GM11168 (cell line): ENCODE measurements around the gene ASIC4.

Experiments used
- in situ Hi-C: fragments of 300-500 bp; cut with MboI; formaldehyde crosslinking; loops from one replicate; pipeline ENCODE4 v1.12.0; 2022; ENCODE audit warnings: low sequenced_read_pairs; ENCODE audit not compliant: unreplicated experiment

The ASIC4 gene

DNA sequence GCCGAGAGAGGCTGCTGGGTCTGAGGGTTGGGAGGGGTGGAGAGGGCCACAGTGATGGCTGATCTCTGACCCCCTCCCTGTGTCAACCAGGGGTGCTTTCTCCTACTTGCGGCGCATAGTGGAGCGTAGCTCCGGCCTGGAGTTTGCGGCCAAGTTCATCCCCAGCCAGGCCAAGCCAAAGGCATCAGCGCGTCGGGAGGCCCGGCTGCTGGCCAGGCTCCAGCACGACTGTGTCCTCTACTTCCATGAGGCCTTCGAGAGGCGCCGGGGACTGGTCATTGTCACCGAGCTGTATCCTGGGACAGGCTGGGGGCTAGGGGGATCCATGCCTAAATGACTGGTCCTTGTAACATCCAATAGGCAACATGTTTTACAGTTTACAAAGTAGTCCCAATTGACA lies 36.5 kb upstream of the ASIC4 start:
- in situ Hi-C loops: loop anchor here (10.0 kb wide), 1 partner anchor 47 kb away; no protein-coding TSS in a partner anchor

DNA sequence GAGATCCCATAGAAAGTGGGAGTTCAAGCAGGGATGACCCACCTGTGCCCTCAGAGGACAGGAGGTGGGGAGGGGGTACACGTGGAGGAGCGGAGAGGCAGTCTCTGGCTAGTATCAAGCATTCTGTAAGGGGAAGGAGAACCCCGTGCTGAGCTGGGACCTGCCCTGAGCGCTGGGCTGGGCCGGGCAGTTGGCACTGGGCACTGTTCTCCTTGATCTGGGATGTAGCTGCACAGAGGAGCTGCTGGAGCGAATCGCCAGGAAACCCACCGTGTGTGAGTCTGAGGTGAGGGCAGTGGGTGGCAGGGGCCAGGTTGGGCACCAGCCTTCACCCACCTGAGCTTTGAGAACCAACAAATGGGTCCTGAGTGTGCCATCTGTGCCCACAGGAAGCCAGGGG lies 35.4 kb upstream of the ASIC4 start:
- in situ Hi-C loops: loop anchor here (10.0 kb wide), 1 partner anchor 46 kb away; no protein-coding TSS in a partner anchor

DNA sequence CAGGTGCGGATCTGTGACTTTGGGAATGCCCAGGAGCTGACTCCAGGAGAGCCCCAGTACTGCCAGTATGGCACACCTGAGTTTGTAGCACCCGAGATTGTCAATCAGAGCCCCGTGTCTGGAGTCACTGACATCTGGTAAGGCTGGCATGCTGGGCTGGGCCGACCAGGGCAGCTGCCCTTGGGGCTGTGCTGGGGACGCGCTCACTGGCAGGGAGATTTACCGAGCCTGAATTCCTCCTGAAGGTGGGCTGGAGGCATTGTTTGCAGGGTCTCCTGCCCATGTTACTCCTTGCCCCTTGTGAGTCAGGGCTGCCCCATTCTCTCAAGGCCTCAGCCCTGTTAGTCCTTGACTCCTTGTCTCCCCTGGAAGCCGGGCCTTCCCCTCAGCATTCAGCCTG lies 34.3 kb upstream of the ASIC4 start:
- in situ Hi-C loops: no loop called here

DNA sequence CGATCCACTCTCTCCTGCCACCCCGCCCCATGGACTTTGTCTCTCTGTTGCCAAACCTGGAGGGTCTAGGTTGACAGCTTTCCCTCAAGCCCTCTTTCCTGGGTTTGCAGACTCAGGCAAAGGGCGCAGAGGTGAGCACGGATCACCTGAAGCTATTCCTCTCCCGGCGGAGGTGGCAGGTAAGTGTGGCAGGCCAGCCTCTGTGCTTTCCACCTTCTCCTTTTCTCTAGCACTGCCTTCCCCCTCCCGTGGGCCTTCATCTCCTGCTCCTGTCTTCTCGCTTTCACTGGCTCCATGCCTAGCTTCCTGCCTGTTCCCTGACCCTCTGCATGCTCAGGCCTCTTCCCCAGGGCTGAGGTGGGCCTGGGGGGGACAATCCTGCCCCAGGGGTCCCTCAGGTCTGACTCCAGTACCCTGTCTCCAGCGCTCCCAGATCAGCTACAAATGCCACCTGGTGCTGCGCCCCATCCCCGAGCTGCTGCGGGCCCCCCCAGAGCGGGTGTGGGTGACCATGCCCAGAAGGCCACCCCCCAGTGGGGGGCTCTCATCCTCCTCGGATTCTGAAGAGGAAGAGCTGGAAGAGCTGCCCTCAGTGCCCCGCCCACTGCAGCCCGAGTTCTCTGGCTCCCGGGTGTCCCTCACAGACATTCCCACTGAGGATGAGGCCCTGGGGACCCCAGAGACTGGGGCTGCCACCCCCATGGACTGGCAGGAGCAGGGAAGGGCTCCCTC lies 31.4 kb upstream of the ASIC4 start:
- in situ Hi-C loops: no loop called here

DNA sequence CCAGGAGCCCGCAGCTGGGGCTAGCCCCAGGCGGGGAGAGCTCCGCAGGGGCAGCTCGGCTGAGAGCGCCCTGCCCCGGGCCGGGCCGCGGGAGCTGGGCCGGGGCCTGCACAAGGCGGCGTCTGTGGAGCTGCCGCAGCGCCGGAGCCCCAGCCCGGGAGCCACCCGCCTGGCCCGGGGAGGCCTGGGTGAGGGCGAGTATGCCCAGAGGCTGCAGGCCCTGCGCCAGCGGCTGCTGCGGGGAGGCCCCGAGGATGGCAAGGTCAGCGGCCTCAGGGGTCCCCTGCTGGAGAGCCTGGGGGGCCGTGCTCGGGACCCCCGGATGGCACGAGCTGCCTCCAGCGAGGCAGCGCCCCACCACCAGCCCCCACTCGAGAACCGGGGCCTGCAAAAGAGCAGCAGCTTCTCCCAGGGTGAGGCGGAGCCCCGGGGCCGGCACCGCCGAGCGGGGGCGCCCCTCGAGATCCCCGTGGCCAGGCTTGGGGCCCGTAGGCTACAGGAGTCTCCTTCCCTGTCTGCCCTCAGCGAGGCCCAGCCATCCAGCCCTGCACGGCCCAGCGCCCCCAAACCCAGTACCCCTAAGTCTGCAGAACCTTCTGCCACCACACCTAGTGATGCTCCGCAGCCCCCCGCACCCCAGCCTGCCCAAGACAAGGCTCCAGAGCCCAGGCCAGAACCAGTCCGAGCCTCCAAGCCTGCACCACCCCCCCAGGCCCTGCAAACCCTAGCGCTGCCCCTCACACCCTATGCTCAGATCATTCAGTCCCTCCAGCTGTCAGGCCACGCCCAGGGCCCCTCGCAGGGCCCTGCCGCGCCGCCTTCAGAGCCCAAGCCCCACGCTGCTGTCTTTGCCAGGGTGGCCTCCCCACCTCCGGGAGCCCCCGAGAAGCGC lies 30.6 kb upstream of the ASIC4 start:
- in situ Hi-C loops: no loop called here

DNA sequence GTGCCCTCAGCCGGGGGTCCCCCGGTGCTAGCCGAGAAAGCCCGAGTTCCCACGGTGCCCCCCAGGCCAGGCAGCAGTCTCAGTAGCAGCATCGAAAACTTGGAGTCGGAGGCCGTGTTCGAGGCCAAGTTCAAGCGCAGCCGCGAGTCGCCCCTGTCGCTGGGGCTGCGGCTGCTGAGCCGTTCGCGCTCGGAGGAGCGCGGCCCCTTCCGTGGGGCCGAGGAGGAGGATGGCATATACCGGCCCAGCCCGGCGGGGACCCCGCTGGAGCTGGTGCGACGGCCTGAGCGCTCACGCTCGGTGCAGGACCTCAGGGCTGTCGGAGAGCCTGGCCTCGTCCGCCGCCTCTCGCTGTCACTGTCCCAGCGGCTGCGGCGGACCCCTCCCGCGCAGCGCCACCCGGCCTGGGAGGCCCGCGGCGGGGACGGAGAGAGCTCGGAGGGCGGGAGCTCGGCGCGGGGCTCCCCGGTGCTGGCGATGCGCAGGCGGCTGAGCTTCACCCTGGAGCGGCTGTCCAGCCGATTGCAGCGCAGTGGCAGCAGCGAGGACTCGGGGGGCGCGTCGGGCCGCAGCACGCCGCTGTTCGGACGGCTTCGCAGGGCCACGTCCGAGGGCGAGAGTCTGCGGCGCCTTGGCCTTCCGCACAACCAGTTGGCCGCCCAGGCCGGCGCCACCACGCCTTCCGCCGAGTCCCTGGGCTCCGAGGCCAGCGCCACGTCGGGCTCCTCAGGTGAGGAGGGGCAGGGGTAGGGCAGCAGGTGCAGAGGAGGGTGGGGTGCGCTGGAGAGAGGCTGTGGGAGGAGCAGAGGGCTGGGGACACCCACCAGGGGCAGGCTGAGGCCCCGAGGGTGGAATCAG lies 29.7 kb upstream of the ASIC4 start:
- in situ Hi-C loops: no loop called here

DNA sequence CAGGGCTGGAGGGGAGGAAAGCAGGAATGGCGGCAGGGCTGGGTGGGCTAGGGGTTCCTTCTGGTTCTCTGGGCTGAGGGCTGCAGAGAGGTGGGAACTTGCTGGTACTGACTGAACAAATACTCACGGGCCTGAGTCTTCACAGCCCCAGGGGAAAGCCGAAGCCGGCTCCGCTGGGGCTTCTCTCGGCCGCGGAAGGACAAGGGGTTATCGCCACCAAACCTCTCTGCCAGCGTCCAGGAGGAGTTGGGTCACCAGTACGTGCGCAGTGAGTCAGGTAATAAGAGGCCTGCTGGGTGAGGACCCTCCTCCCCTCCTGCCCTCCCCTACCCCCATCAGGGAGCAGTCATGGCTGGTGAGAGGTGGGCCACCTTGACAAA lies 29.1 kb upstream of the ASIC4 start:
- in situ Hi-C loops: no loop called here

DNA sequence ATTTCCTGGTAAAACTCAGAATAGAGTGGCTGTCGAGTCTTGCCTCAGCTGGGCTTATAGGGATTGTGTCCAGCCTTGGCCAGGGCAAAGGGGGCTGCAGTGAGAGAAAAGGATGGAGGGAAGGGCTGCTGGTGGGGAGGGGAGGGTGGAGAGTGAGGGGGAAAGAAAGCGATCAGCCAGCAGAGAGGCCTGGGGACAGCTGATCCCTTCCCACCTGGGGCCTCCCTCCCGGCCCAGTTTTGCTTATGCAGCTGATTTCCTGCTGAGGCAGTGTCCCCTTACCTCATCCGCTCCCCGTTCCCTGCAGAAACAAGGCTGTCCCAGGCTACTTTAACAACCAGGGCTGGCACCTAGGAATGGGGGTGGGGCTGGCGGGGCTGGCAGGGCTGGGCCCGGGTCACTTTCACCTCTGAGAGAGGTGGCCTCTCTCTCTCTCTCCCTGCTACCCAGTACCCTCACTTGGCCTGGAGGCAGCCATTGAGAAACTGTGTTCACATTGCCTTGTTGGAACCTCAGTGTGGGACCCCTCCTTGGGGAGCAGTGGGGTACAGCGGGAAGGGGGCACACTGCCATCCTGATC lies 27.8 kb upstream of the ASIC4 start:
- in situ Hi-C loops: no loop called here

DNA sequence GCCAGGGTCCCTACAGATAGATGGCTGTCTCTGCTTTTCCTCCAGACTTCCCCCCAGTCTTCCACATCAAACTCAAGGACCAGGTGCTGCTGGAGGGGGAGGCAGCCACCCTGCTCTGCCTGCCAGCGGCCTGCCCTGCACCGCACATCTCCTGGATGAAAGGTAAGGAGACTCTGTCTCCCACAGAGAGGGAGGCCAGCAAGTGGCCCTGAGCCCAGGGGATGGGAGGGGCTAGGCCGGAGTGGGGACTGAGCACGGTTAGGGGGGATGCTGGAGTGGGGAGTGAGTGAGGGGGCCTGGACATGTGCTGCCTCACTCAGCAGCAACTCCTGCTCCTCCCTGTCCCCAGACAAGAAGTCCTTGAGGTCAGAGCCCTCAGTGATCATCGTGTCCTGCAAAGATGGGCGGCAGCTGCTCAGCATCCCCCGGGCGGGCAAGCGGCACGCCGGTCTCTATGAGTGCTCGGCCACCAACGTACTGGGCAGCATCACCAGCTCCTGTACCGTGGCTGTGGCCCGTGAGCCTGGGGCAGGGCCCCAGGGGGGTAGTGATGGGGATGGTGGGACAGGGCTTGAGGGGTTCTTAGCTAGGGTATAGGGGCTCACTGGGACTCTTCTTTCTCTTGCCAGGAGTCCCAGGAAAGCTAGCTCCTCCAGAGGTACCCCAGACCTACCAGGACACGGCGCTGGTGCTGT lies 26.0 kb upstream of the ASIC4 start:
- in situ Hi-C loops: no loop called here

DNA sequence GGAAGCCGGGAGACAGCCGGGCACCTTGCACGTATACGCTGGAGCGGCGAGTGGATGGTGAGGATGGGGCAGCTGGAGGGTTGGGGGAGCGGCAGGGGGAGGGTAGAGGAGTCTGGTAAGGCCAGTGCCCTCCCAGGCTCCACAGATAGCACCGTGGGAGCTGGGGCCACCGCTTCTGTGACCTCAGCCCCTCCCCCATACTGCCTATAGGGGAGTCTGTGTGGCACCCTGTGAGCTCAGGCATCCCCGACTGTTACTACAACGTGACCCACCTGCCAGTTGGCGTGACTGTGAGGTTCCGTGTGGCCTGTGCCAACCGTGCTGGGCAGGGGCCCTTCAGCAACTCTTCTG lies 25.5 kb upstream of the ASIC4 start:
- in situ Hi-C loops: no loop called here

DNA sequence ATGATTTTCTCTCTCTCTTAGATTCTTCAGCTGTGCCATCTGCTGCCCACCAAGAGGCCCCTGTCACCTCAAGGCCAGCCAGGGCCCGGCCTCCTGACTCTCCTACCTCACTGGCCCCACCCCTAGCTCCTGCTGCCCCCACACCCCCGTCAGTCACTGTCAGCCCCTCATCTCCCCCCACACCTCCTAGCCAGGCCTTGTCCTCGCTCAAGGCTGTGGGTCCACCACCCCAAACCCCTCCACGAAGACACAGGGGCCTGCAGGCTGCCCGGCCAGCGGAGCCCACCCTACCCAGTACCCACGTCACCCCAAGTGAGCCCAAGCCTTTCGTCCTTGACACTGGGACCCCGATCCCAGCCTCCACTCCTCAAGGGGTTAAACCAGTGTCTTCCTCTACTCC lies 25.0 kb upstream of the ASIC4 start:
- in situ Hi-C loops: no loop called here

DNA sequence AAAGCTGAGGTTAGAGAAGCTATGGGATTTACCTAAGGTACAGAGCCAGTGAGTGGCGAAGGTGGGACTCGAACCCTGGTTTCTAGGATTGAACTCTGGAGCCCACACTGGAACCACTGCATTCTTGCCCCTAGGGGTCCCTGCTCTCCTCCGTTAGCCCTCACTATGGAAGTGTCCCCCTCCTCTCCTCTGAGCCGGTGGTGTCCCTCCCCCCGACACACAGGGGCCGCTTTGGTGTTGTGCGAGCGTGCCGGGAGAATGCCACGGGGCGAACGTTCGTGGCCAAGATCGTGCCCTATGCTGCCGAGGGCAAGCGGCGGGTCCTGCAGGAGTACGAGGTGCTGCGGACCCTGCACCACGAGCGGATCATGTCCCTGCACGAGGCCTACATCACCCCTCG lies 24.1 kb upstream of the ASIC4 start:
- in situ Hi-C loops: no loop called here

DNA sequence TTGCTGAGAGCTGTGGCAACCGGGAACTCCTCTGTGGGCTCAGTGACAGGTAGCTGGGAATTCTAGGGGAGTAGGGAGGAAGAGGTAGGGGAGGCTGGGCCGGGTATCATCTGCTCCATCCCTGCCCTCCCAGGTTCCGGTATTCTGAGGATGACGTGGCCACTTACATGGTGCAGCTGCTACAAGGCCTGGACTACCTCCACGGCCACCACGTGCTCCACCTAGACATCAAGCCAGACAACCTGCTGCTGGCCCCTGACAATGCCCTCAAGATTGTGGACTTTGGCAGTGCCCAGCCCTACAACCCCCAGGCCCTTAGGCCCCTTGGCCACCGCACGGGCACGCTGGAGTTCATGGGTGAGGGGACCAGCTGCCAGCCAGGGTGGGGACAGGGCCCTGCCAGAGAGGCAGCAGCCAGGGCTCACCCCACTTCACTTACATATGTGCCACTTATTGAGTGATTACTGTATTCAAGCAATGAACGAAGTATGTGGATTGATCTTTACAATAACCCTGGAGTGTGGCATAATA lies 23.6 kb upstream of the ASIC4 start:
- in situ Hi-C loops: no loop called here

DNA sequence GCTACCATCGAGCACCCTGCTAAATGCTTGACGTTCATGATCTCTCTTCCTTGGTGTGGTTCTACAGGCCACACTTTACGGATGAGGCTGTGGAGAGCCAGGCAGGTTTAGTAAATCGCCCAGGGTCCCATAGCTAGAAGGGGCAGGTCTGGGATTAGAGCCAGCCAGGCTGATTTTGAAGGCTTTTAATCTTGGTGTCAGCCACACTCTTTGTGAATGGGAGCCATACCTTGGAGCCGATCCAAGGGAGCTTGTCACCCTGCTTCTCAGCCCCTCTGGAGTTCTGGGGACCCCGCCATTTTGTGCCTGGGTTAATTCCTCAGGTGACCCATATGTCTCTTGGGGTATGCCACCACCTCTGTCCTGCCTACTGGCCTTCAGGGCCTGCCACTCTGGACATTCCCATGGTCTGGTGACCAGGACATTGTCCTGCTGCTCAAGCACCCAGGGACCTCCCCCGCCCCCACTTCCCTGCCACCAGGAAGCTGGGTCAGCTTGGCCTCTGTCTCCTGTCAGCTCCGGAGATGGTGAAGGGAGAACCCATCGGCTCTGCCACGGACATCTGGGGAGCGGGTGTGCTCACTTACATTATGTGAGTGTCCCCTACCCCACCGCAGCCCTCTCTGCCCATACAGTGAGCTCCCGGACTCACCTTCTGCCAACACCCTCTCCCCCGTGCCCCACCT lies 22.9 kb upstream of the ASIC4 start:
- in situ Hi-C loops: no loop called here

DNA sequence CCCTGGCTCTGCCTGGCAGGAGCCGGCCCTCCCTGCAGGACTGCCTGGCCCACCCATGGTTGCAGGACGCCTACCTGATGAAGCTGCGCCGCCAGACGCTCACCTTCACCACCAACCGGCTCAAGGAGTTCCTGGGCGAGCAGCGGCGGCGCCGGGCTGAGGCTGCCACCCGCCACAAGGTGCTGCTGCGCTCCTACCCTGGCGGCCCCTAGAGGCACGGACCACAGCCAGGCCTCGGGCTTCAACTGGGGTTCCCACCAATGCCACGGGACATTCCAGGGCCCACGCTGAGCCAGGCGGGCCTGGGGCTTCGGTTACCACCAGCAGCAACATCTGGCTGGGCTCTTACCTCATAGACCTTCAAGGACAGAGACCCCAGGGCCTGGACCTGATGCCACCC lies 21.7 kb upstream of the ASIC4 start:
- in situ Hi-C loops: no loop called here

DNA sequence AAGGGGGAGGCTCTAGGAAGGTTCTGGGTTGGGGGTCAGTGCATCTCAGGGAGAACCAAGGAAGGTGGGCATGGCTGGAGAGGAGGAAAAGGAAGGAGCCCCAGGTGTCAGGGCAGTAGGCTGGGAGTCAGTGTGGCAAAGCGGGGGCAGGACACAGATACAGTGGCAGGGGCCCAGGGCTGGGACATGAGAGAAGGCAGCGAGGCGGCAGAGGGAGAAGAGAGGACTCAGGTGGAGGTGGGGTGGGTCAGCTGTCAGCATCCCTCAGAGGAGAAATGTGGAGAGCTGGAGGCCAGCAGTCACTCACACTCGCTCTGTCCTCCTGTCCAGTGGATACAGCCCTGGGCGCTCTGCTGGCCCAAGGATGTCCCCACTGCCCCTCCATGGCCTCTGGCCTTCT lies 21.2 kb upstream of the ASIC4 start:
- in situ Hi-C loops: no loop called here

DNA sequence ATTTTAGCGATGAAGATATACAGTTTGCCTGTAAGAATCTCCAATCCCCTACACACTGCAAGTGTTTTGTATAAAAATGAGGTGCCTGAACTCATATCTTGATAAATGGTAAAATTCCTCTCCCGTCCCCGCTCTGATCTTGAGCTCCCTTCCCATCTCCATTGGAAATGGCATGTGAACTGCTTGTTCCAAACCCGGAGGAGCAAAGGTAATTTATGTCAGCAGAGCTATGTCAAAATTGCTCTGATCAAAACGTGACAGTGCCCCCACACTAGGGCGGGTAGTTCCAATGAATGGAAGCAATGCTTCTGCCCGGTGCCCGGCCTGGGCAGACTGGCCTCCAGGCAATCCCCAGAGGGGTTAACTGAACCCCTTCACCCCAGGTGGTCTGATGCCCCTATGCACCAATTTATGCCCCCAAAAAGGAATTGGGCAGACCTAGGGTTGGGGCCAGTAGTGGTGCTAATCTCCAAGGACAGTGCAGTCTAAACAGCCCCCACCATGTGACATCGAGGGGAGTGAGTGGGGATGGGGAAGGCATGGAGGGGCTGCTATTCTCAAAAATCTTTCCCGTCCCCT lies 19.2 kb upstream of the ASIC4 start:
- in situ Hi-C loops: no loop called here

DNA sequence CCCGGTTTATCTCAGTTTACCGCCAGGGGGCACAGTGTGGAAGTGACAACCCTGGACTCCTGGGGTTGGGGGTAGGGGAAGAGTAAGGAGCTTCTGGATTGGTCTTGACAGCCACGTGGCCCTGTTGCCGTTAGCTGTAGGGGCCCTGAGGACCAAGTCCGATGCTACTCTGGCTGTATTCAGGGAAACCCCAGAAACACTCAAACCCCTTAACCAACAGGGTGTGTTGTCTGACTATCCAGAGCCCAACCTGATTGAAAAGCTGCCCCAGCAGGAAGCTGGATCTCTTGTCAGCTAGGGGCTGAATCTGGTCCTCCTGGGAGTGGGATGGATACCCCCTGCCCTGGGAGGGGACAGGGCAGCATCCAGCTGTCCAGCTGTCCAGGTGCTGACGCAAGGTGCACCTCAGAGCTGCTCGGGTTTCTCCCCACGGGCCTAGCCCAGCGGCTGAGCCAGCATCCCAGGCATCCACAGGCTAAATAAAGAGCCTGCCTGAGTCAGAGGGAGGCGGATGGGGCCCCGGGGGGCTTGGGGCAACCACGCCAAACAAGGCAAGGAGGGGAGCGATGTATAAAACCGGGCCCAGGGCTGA lies 18.7 kb upstream of the ASIC4 start:
- in situ Hi-C loops: no loop called here
